GM06990 (cell line): ENCODE results near the gene ERO1A.

Experiments used
- DNase-seq: peaks from one replicate; pipeline ENCODE4 v3.0.0-alpha.2; 2011; ENCODE audit not compliant: insufficient read length; ENCODE audit errors: extremely low read depth
- H3K27me3 ChIP-seq: replicated peaks from 2 replicates; pipeline ENCODE4 v1.6.0; 2011; ENCODE audit warnings: low read length; ENCODE audit not compliant: control insufficient read depth, insufficient read depth
- H3K36me3 ChIP-seq: 2 replicates; pipeline ENCODE4 v1.5.1; 2011; ENCODE audit warnings: low read length; ENCODE audit not compliant: control insufficient read depth, insufficient read depth
- H3K4me3 ChIP-seq: replicated peaks from 2 replicates; pipeline ENCODE4 v1.5.1; 2011; ENCODE audit warnings: low read depth, mild to moderate bottlenecking, control low read depth, low read length
- CTCF ChIP-seq: IDR thresholded peaks from 2 replicates; pipeline ENCODE4 v1.5.1; 2011; ENCODE audit warnings: low read length, control low read depth, mild to moderate bottlenecking, inconsistent platforms; ENCODE audit not compliant: insufficient read depth, poor library complexity, severe bottlenecking

ERO1A gene

GRCh38 chr14:52693532-52693931 lies 1.8 kb downstream of the ERO1A start:
- H3K36me3 ChIP-seq, result no peaks in the 10 kb centered on the region
- no peak for TF ChIP-seq CTCF
- no peak for DNase-seq
- H3K27me3 ChIP-seq, result no peaks in the 10 kb centered on the region
- no peak overlapping the region for H3K4me3 ChIP-seq

GRCh38 chr14:52693036-52693435 lies 2.3 kb downstream of the ERO1A start:
- Histone ChIP-seq H3K36me3 (no peaks in the 10 kb centered on the region), H3K27me3 (no peaks in the 10 kb centered on the region), H3K4me3 (no peak overlapping the region)
- no peak for DNase-seq
- no peak for TF ChIP-seq CTCF

- no peak for TF ChIP-seq CTCF
- no peak overlapping the region for H3K4me3 ChIP-seq
- DNase-seq, result no peak
Measured at GRCh38 chr14:52692248-52692962, 3.0 kb downstream of the ERO1A start.

GRCh38 chr14:52690983-52691760 lies 4.2 kb downstream of the ERO1A start:
- Histone ChIP-seq H3K27me3 (no peaks in the 10 kb centered on the region), H3K36me3 (no peaks in the 10 kb centered on the region), H3K4me3 (no peak overlapping the region)
- DNase-seq, result no peak
- no peak for TF ChIP-seq CTCF

More at GRCh38 chr14:52692248-52692962, 3.0 kb downstream of the ERO1A start:
- Histone ChIP-seq H3K27me3 (no peaks in the 10 kb centered on the region), H3K36me3 (no peaks in the 10 kb centered on the region)

- H3K36me3 ChIP-seq, result no peaks in the 10 kb centered on the region; the same call in 1 of the 2 replicates
- no peaks in the 10 kb centered on the region for H3K27me3 ChIP-seq
- TF ChIP-seq CTCF, result no peak
- no peak for DNase-seq
- H3K4me3 ChIP-seq, result no peak overlapping the region
Measured at GRCh38 chr14:52686176-52686575, 9.2 kb downstream of the ERO1A start.
